ENCODE measurements around the gene C1QTNF1. TPM values are rescaled to one million over a fixed set of nuclear protein-coding genes. Genes with fewer than 3 reads are reported as not detected.

C1QTNF1 gene
- polyA plus RNA-seq, 1 of the 3 experiments (the other 2 are of a cell fraction) = 14.3 TPM

DNA sequence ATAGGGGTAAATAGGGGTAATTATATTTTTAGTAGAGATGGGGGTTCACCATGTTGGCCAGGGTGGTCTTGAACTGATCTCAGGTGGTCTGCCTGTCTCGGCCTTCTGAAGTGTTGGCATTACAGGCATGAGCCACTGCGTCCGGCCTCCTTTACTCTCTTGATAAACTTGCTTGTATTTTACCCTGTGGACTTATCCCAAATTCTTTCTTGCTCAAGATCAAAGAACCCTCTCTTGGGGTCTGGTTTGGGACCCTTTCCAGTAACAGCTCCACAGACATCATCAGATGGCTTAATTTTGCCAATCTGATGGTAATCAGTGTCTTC is 5.6 kb upstream of the C1QTNF1 start:
- H3K4me1 ChIP-seq (ENCODE audit: control insufficient read depth in 1 of 2, insufficient read depth in 2 of 2, low read depth in 1 of 2, low read length in 1 of 2) = peaks cover 0 to 4% of the 10 kb centered on the region in 2 experiments; a peak in 1 of 4 replicates
- ChIA-PET POLR2A (no interaction called here), CTCF (interaction anchor here (0.8 to 22.0 kb wide), 12 partner anchors 10 to 374 kb away, joined by 3 to 405 read pairs (median 11); no protein-coding TSS in a partner anchor)

More for the DNA sequence above, 5.6 kb upstream of the C1QTNF1 start:
- Histone ChIP-seq H2AFZ (ENCODE audit: low read depth) (no peak overlapping the region), H3F3A (replicated peaks; ENCODE audit: insufficient read depth) (peaks cover 4% of the 10 kb centered on the region), H3K4me2 (no peak overlapping the region), H3K9ac (no peak overlapping the region), H3K36me3 (replicated peaks in 1 of 2; ENCODE audit: control insufficient read depth in 1 of 2, insufficient read depth in 2 of 2, low read length in 1 of 2) (peaks cover 0 to 5% of the 10 kb centered on the region in 2 experiments), H3K9me3 (peaks cover 25% of the 10 kb centered on the region), H4K20me1 (ENCODE audit: insufficient read depth) (no peaks in the 10 kb centered on the region), H3K27ac (ENCODE audit: low read depth in 2 of 2, low read length in 1 of 2) (no peak overlapping the region), H3K9me2 (no peaks in the 10 kb centered on the region), H3K27me3 (ENCODE audit: insufficient read depth) (no peaks in the 10 kb centered on the region), H3K4me3 (ENCODE audit: low read depth in 2 of 2, low read length in 1 of 2) (no peak overlapping the region), H3K79me2 (ENCODE audit: insufficient read depth) (no peaks in the 10 kb centered on the region)
- DNase-seq = no peak
- 69% methylated on average over 3 of the region's 3 CpGs for WGBS (ENCODE audit: low lambda C conversion rate)
- TF ChIP-seq, protein P1, sequence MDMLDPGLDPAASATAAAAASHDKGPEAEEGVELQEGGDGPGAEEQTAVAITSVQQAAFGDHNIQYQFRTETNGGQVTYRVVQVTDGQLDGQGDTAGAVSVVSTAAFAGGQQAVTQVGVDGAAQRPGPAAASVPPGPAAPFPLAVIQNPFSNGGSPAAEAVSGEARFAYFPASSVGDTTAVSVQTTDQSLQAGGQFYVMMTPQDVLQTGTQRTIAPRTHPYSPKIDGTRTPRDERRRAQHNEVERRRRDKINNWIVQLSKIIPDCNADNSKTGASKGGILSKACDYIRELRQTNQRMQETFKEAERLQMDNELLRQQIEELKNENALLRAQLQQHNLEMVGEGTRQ (IDR thresholded peaks at IDR 0.05; ENCODE audit: borderline replicate concordance, low read depth, low read length) = no peak
- TF ChIP-seq SIN3A (IDR thresholded peaks at IDR 0.05; ENCODE audit: borderline replicate concordance, low read depth, low read length) (no peak), NRF1 (IDR thresholded peaks at IDR 0.05; ENCODE audit: low read depth, low read length) (no peak), SMC3 (IDR thresholded peaks at IDR 0.05; ENCODE audit: low read depth, low read length) (no peak), REST (IDR thresholded peaks at IDR 0.05; ENCODE audit: low read depth, low read length) (no peak), GATA2 (CRISPR knock-in tag; IDR thresholded peaks at IDR 0.05) (no peak), FOXM1 (IDR thresholded peaks at IDR 0.05; ENCODE audit: low read depth) (no peak), JUND (IDR thresholded peaks at IDR 0.05) (no peak), FOXJ3 (CRISPR knock-in tag; IDR thresholded peaks at IDR 0.05) (no peak), YY1 (IDR thresholded peaks at IDR 0.05; ENCODE audit: low read depth) (no peak), USF1 (IDR thresholded peaks at IDR 0.05; ENCODE audit: borderline replicate concordance, low read depth) (no peak)
- TF ChIP-seq, protein P2, sequence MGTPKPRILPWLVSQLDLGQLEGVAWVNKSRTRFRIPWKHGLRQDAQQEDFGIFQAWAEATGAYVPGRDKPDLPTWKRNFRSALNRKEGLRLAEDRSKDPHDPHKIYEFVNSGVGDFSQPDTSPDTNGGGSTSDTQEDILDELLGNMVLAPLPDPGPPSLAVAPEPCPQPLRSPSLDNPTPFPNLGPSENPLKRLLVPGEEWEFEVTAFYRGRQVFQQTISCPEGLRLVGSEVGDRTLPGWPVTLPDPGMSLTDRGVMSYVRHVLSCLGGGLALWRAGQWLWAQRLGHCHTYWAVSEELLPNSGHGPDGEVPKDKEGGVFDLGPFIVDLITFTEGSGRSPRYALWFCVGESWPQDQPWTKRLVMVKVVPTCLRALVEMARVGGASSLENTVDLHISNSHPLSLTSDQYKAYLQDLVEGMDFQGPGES (IDR thresholded peaks at IDR 0.05; ENCODE audit: low read depth, low read length) = no peak

Data from SK-N-SH (cell line).